Measurements from ENCODE around the gene SIPA1L2.

SIPA1L2 gene

GRCh38 chr1:232673256-232673655, 43.3 kb upstream of the SIPA1L2 start:
- H3K4me2 ChIP-seq (ENCODE audit: low read length) = no peak overlapping the region
- no peak overlapping the region for H3K9ac ChIP-seq (ENCODE audit: low read length)
- no peaks in the 10 kb centered on the region for H3K27me3 ChIP-seq (ENCODE audit: insufficient read depth, low read length)
- H2AFZ ChIP-seq (ENCODE audit: low read length) = no peak overlapping the region
- H3K4me1 ChIP-seq (ENCODE audit: insufficient read depth, low read length, severe bottlenecking) = no peaks in the 10 kb centered on the region
- H3K9me2 ChIP-seq (ENCODE audit: low read depth, low read length) = no peaks in the 10 kb centered on the region
- no peaks in the 10 kb centered on the region for H4K20me1 ChIP-seq (ENCODE audit: insufficient read depth, low read length)
- H3K27ac ChIP-seq (ENCODE audit: low read depth, low read length, poor library complexity, severe bottlenecking) = no peak overlapping the region
- H3K36me3 ChIP-seq (ENCODE audit: insufficient read depth, low read length) = no peaks in the 10 kb centered on the region
- H3K4me3 ChIP-seq (ENCODE audit: low read depth, low read length, poor library complexity, severe bottlenecking) = no peak overlapping the region
- no peaks in the 10 kb centered on the region for H3K79me2 ChIP-seq (ENCODE audit: insufficient read depth, low read length)
- H3K9me3 ChIP-seq (ENCODE audit: low read length) = no peaks in the 10 kb centered on the region
- no peak for TF ChIP-seq EZH2 (IDR thresholded peaks at IDR 0.05; ENCODE audit: borderline replicate concordance, low read length)
- TF ChIP-seq, protein P1, sequence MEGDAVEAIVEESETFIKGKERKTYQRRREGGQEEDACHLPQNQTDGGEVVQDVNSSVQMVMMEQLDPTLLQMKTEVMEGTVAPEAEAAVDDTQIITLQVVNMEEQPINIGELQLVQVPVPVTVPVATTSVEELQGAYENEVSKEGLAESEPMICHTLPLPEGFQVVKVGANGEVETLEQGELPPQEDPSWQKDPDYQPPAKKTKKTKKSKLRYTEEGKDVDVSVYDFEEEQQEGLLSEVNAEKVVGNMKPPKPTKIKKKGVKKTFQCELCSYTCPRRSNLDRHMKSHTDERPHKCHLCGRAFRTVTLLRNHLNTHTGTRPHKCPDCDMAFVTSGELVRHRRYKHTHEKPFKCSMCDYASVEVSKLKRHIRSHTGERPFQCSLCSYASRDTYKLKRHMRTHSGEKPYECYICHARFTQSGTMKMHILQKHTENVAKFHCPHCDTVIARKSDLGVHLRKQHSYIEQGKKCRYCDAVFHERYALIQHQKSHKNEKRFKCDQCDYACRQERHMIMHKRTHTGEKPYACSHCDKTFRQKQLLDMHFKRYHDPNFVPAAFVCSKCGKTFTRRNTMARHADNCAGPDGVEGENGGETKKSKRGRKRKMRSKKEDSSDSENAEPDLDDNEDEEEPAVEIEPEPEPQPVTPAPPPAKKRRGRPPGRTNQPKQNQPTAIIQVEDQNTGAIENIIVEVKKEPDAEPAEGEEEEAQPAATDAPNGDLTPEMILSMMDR (IDR thresholded peaks at IDR 0.05; ENCODE audit: low read length) = no peak
- no peaks in the 10 kb centered on the region for H3F3A ChIP-seq (ENCODE audit: insufficient read depth, low read length)

DNA sequence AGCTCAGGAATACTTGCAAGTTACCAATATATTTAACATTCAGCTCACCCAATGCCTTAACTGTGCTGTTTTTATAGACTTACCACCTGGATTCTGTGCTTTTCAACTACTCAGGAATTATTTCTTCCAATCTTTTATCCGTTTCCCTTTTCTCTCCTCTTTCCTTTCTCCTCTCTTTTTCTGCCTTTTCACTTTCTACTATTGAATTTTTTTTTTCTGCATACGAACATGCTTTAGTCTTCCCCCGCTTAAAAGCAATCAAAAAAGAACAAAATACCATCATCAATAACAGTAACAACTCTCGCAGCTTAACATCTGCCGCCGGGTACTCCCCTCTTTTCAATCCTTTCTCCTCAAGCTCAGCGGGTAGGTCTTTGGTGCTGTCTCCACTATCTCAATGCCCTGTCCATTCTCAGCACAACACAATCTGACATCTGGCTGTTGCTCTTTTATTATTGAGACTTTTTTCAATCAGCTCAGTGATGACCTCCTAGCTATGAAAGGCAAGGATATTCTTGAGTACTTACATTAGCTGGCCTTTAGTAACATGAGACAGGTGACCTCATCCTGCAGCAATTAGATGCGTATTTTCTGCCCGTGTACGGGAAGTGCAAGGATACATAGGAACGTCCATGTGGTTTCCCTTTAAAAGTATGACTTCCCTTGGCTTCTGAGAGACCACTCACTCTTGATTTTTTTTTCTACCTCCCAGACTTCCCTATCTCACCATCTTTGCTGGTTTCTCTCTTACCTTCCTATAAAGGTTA, 40.2 kb upstream of the SIPA1L2 start:
- H3K4me1 ChIP-seq (ENCODE audit: insufficient read depth, low read length, severe bottlenecking) = no peaks in the 10 kb centered on the region
- no peaks in the 10 kb centered on the region for H3K36me3 ChIP-seq (ENCODE audit: insufficient read depth, low read length)
- H3K9me2 ChIP-seq (ENCODE audit: low read depth, low read length) = no peaks in the 10 kb centered on the region
- H4K20me1 ChIP-seq (ENCODE audit: insufficient read depth, low read length) = no peaks in the 10 kb centered on the region
- no peaks in the 10 kb centered on the region for H3K9me3 ChIP-seq (ENCODE audit: low read length)
- H3K27me3 ChIP-seq (ENCODE audit: insufficient read depth, low read length) = no peaks in the 10 kb centered on the region
- H3K79me2 ChIP-seq (ENCODE audit: insufficient read depth, low read length) = no peaks in the 10 kb centered on the region
- H3K4me3 ChIP-seq (ENCODE audit: low read depth, low read length, poor library complexity, severe bottlenecking) = no peak overlapping the region
- no peaks in the 10 kb centered on the region for H3F3A ChIP-seq (ENCODE audit: insufficient read depth, low read length)
- no peak overlapping the region for H3K4me2 ChIP-seq (ENCODE audit: low read length)
- no peak overlapping the region for H3K27ac ChIP-seq (ENCODE audit: low read depth, low read length, poor library complexity, severe bottlenecking)
- no peak overlapping the region for H3K9ac ChIP-seq (ENCODE audit: low read length)
- no peak overlapping the region for H2AFZ ChIP-seq (ENCODE audit: low read length)
- TF ChIP-seq, protein P1 (IDR thresholded peaks at IDR 0.05; ENCODE audit: low read length) = no peak
- TF ChIP-seq EZH2 (IDR thresholded peaks at IDR 0.05; ENCODE audit: borderline replicate concordance, low read length) = no peak

- no peaks in the 10 kb centered on the region for H3F3A ChIP-seq (ENCODE audit: insufficient read depth, low read length)
- H3K27ac ChIP-seq (ENCODE audit: low read depth, low read length, poor library complexity, severe bottlenecking) = no peak overlapping the region
- no peak overlapping the region for H3K9ac ChIP-seq (ENCODE audit: low read length)
- no peak for TF ChIP-seq EZH2 (IDR thresholded peaks at IDR 0.05; ENCODE audit: borderline replicate concordance, low read length)
- TF ChIP-seq, protein P1 (IDR thresholded peaks at IDR 0.05; ENCODE audit: low read length) = no peak
- no peaks in the 10 kb centered on the region for H4K20me1 ChIP-seq (ENCODE audit: insufficient read depth, low read length)
- no peaks in the 10 kb centered on the region for H3K79me2 ChIP-seq (ENCODE audit: insufficient read depth, low read length)
- H3K9me2 ChIP-seq (ENCODE audit: low read depth, low read length) = no peaks in the 10 kb centered on the region
- no peaks in the 10 kb centered on the region for H3K4me1 ChIP-seq (ENCODE audit: insufficient read depth, low read length, severe bottlenecking)
- no peak overlapping the region for H3K4me3 ChIP-seq (ENCODE audit: low read depth, low read length, poor library complexity, severe bottlenecking)
- no peaks in the 10 kb centered on the region for H3K36me3 ChIP-seq (ENCODE audit: insufficient read depth, low read length)
- H3K27me3 ChIP-seq (ENCODE audit: insufficient read depth, low read length) = no peaks in the 10 kb centered on the region
- no peak overlapping the region for H3K4me2 ChIP-seq (ENCODE audit: low read length)
- H2AFZ ChIP-seq (ENCODE audit: low read length) = no peak overlapping the region
- H3K9me3 ChIP-seq (ENCODE audit: low read length) = no peaks in the 10 kb centered on the region
Measured at GRCh38 chr1:232667778-232668165, 37.8 kb upstream of the SIPA1L2 start.

Data from OCI-LY1 (cell line).